T-helper 1 cell treated with Interleukin-12 subunit alpha and Interleukin-12 subunit beta and Interleukin-4 antibody, amounts not matched to agents 30 μg/mL and 1 μg/mL, for 36 hours (primary cell): ENCODE measurements around the gene KBTBD13.
"Not testable (repeated sequence)": the region's sequence is repeated elsewhere in the genome, so short reads cannot be mapped to it uniquely, and the experiment has no call there.

ENCODE experiments used
- H3K27ac Mint-ChIP-seq: one replicate; pipeline ENCODE4 v1.8.0; 2021; ENCODE audit warnings: mild to moderate bottlenecking, mixed read lengths
- H3K27me3 Mint-ChIP-seq: one replicate; pipeline ENCODE4 v1.8.0; 2021; ENCODE audit warnings: low read depth, mixed read lengths
- H3K36me3 Mint-ChIP-seq: one replicate; pipeline ENCODE4 v1.8.0; 2021; ENCODE audit warnings: low read depth, mixed read lengths
- H3K4me1 Mint-ChIP-seq: one replicate; pipeline ENCODE4 v1.8.0; 2021; ENCODE audit warnings: low read depth, mixed read lengths
- H3K4me3 Mint-ChIP-seq: one replicate; pipeline ENCODE4 v1.8.0; 2021; ENCODE audit warnings: mild to moderate bottlenecking, moderate library complexity, mixed read lengths
- H3K9me3 Mint-ChIP-seq: one replicate; pipeline ENCODE4 v1.8.0; 2021; ENCODE audit warnings: mixed read lengths

The KBTBD13 gene

DNA sequence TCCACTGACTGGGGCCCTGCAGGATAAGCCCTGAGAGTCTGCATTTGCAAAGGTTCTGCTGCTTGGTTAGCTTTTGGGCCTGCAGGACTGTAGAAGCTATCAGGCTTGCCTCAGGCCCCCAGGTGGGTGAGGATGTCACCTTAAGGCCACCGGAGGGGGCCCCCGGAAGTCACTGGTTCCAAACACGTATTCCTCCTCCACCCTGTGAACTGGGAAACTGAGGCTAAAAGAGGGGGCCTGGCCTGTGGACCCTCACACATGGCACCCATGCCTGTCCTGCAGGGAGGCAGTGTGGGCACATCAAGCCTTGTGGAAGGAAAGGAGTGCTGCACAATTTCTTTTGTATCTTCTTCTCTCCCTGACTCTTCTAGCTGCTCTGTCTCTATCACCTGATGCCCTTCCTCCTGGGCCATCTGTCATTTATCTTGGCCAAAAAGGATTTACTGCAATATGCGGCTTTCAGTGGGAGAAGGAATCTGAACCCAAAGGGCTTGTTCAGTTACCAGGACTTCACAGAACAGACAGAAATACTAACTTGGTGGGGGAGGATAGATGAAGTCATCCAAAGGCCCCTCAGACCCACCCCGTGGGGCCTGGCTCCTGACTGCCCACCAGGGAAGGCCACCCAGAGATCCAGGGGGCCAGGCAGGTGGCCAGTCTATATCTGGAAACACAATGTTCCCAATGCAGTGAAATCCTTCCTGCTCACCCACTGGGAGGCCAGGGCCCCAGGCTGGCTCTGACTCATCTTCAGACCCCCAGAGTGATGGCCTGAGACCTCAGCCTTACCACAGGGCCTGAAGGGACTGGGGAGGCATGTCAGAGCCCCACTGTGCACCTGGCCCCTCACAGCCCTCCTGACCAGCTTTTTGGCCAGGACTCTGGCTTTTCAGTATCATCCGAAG, 20.2 kb downstream of the KBTBD13 start:
- no peaks in the 10 kb centered on the region for H3K27me3 Mint-ChIP-seq
- no peak overlapping the region for H3K4me3 Mint-ChIP-seq
- peaks cover 17% of the 10 kb centered on the region for H3K36me3 Mint-ChIP-seq
- no peaks in the 10 kb centered on the region for H3K9me3 Mint-ChIP-seq
- no peak overlapping the region for H3K27ac Mint-ChIP-seq
- H3K4me1 Mint-ChIP-seq: peaks cover 2% of the 10 kb centered on the region

- Mint-ChIP-seq H3K4me3 (no peak overlapping the region), H3K27ac (no peak overlapping the region), H3K9me3 (no peaks in the 10 kb centered on the region), H3K36me3 (peaks cover 18% of the 10 kb centered on the region), H3K4me1 (peaks cover 2% of the 10 kb centered on the region), H3K27me3 (no peaks in the 10 kb centered on the region)
Measured at GRCh38 chr15:65097651-65098263, 21.2 kb downstream of the KBTBD13 start.

- H3K36me3 Mint-ChIP-seq: peaks cover 18% of the 10 kb centered on the region
- no peaks in the 10 kb centered on the region for H3K9me3 Mint-ChIP-seq
- H3K4me3 Mint-ChIP-seq: no peak overlapping the region
- H3K4me1 Mint-ChIP-seq: peaks cover 2% of the 10 kb centered on the region
- H3K27ac Mint-ChIP-seq: no peak overlapping the region
- H3K27me3 Mint-ChIP-seq: no peaks in the 10 kb centered on the region
Measured at GRCh38 chr15:65099336-65099735, 22.8 kb downstream of the KBTBD13 start.

- H3K27me3 Mint-ChIP-seq, H3K4me1 Mint-ChIP-seq, H3K27ac Mint-ChIP-seq, H3K4me3 Mint-ChIP-seq, H3K9me3 Mint-ChIP-seq: not testable (repeated sequence)
- H3K36me3 Mint-ChIP-seq: peaks cover 18% of the 10 kb centered on the region
Measured at GRCh38 chr15:65099801-65100200, 23.3 kb downstream of the KBTBD13 start.

- Mint-ChIP-seq H3K4me1 (peaks cover 2% of the 10 kb centered on the region), H3K4me3 (no peak overlapping the region), H3K36me3 (peaks cover 18% of the 10 kb centered on the region), H3K27ac (no peak overlapping the region), H3K9me3 (no peaks in the 10 kb centered on the region), H3K27me3 (no peaks in the 10 kb centered on the region)
Measured at GRCh38 chr15:65100442-65100841, 23.9 kb downstream of the KBTBD13 start.

DNA sequence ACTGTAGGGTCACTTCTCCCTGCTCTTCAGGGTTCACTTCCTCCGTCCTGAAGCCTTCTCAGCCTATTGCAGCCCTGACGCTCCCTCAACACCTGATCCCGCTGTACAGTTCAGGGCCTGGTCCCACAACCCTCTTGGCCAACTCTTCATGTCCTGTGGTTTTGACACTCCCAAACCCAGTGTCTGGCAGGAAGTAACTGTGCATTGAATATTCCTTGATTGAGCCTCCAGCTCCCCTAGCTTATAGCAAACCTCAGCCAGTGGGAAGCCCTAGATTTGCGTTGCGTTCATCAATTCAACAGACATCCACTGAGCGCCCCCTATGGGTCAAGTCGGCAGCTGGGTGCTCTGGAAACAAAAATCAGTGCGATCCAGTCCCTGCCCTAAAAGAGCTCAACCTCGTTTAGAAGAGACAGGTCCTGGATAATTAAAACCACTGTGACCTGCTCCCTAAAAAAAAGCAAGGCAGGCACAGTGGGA, 24.9 kb downstream of the KBTBD13 start:
- Mint-ChIP-seq H3K4me3 (no peak overlapping the region), H3K27me3 (no peaks in the 10 kb centered on the region), H3K27ac (peak overlapping the region; percentile 41), H3K9me3 (no peaks in the 10 kb centered on the region), H3K36me3 (peaks cover 23% of the 10 kb centered on the region), H3K4me1 (peaks cover 6% of the 10 kb centered on the region)

DNA sequence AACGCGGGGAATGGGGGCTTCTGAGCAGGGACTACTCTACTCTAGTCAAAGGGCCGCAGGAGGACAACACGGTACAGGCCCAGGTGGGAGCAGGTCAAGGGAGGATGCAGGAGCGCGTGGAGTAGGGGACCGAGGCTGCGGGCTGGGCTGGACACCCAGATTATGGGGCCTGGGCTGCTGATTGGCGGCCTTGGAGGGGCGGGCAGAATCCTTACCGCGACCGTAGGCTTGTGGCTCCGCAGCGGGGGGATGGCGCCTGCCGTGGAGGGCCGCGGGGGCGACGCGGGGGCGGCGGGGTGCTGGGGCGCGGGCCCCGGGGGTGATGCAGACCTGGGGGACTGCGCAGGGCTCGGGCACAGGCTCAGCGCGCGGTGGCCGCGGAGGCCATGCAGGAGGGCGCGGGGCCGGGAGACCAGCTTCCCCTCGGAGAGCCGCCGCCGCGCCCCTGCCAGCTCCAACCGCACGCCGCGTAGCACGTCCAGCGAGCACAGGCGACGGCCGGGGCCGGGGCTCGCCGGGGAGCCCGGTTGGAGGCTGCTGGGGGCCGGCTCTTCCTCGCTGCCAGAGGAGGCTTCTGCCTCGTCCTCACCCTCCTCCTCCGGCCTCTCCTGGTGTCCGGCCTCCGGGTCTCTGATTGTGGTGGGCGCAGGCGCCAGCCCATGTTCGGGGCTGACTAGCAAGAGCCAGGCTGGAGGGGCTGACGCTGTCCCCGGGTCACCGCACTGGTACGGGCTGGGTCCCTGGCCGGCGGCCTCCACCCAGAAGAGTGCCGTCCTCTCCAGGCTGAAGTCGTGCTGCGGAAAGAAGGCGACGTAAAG, 25.6 kb downstream of the KBTBD13 start:
- no peak overlapping the region for H3K4me3 Mint-ChIP-seq
- no peaks in the 10 kb centered on the region for H3K9me3 Mint-ChIP-seq
- H3K27me3 Mint-ChIP-seq: no peaks in the 10 kb centered on the region
- H3K36me3 Mint-ChIP-seq: peaks cover 23% of the 10 kb centered on the region
- H3K27ac Mint-ChIP-seq: peak overlapping the region; percentile 41
- H3K4me1 Mint-ChIP-seq: peaks cover 6% of the 10 kb centered on the region

GRCh38 chr15:65102912-65103311, 26.4 kb downstream of the KBTBD13 start:
- no peak overlapping the region for H3K27ac Mint-ChIP-seq
- H3K4me3 Mint-ChIP-seq: no peak overlapping the region
- H3K4me1 Mint-ChIP-seq: peaks cover 6% of the 10 kb centered on the region
- peaks cover 23% of the 10 kb centered on the region for H3K36me3 Mint-ChIP-seq
- no peaks in the 10 kb centered on the region for H3K27me3 Mint-ChIP-seq
- no peaks in the 10 kb centered on the region for H3K9me3 Mint-ChIP-seq

DNA sequence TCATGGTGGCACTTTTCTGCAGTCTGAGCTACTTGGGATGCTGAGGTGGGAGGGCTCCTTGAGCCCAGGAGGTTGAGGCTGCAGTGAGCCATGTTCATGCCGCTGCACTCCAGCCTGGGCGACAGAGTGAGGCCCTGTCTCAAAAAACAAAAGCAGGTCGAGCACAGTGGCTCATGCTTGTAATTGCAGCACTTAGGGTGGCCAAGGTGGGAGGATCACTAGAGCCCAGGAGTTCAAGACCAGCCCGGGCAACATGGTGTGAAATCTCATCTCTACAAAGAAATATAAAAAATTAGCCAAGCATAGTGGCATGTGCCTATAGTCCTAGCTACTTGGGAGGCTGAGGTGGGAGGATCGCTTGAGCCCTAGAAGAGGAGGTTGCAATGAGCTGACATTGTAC, 28.5 kb downstream of the KBTBD13 start:
- no peak overlapping the region for H3K27ac Mint-ChIP-seq
- no peaks in the 10 kb centered on the region for H3K9me3 Mint-ChIP-seq
- peaks cover 6% of the 10 kb centered on the region for H3K4me1 Mint-ChIP-seq

DNA sequence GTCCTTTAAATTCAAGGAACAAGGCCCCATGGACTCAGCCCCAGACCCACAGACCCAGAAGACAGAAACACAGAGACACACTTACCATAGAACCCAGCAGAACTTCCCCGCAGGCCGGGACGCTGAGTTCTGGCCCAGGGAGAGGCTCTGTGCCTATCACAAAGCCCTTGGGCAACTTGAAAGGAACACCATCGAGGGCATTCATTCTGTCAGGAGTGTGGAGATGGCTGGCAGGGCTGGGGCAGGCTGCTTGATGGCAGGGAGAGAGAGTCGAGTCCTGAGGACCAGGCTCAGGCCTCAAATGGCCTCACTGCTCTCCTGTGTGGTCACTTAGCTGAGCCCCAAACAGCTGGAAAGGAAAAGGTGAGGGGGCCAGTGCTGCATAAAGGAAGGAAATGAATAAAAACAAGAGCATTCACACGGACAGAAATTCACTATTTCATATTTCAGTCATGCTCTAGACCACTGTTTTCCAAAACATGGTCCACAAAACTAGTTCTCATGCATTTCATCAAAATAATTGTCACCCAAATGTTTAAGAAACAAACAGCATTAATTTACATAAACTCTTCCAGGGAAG, 29.6 kb downstream of the KBTBD13 start:
- H3K4me3 Mint-ChIP-seq: no peak overlapping the region
- H3K9me3 Mint-ChIP-seq: no peaks in the 10 kb centered on the region
- no peak overlapping the region for H3K27ac Mint-ChIP-seq
- H3K4me1 Mint-ChIP-seq: peaks cover 6% of the 10 kb centered on the region
- H3K36me3 Mint-ChIP-seq: peaks cover 10% of the 10 kb centered on the region
- H3K27me3 Mint-ChIP-seq: no peaks in the 10 kb centered on the region

More for the DNA sequence above, 28.5 kb downstream of the KBTBD13 start:
- no peak overlapping the region for H3K4me3 Mint-ChIP-seq
- no peaks in the 10 kb centered on the region for H3K27me3 Mint-ChIP-seq
- peaks cover 12% of the 10 kb centered on the region for H3K36me3 Mint-ChIP-seq

GRCh38 chr15:65110676-65111292, 34.2 kb downstream of the KBTBD13 start:
- H3K9me3 Mint-ChIP-seq: no peaks in the 10 kb centered on the region
- H3K27me3 Mint-ChIP-seq: no peaks in the 10 kb centered on the region
- peak overlapping the region; percentile 34 for H3K27ac Mint-ChIP-seq
- H3K4me3 Mint-ChIP-seq: no peak overlapping the region
- peaks cover 22% of the 10 kb centered on the region for H3K36me3 Mint-ChIP-seq
- peaks cover 3% of the 10 kb centered on the region for H3K4me1 Mint-ChIP-seq

- H3K4me1 Mint-ChIP-seq: no peaks in the 10 kb centered on the region
- H3K9me3 Mint-ChIP-seq: no peaks in the 10 kb centered on the region
- peaks cover 33% of the 10 kb centered on the region for H3K36me3 Mint-ChIP-seq
- H3K27me3 Mint-ChIP-seq: no peaks in the 10 kb centered on the region
- H3K4me3 Mint-ChIP-seq: no peak within 1 kb of the TSS
- no peak within 1 kb of the TSS for H3K27ac Mint-ChIP-seq
Measured at GRCh38 chr15:65115086-65115485, 38.5 kb downstream of the KBTBD13 start, which contains the start of gene UBAP1L. UBAP1L (minus strand) TSS chr15:65115200; CDS start chr15:65106215, 8,985 bp downstream.

DNA sequence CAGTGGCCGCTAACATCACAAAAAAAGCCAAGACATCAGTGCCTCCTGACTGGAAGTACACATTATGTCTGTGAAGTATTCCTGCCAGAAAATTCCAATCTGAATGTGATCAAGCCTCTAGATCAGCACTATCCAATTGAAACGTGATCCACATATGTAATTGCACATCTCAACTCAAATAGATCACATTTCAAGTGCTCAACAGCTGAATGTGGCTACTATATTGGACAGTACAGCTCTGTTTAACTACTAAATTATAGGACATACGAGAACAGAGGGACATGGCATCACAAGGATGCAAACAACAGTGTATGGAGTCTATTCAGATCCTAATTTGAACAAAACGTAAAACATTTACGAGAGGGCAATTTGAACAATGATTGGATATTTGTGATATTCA, 39.0 kb downstream of the KBTBD13 start:
- H3K36me3 Mint-ChIP-seq: peaks cover 33% of the 10 kb centered on the region
- H3K27ac Mint-ChIP-seq: no peak overlapping the region
- H3K4me3 Mint-ChIP-seq: no peak overlapping the region
- no peaks in the 10 kb centered on the region for H3K27me3 Mint-ChIP-seq
- H3K9me3 Mint-ChIP-seq: no peaks in the 10 kb centered on the region
- H3K4me1 Mint-ChIP-seq: no peaks in the 10 kb centered on the region
